Transverse colon (tissue), 4 donors: ENCODE measurements around the gene FGF10. TPM values are rescaled to one million over a fixed set of nuclear protein-coding genes. Genes with fewer than 3 reads are reported as not detected.

Source experiments
- DNase-seq: peaks from one replicate; pipeline ENCODE4 v3.0.0-alpha.2; 2019
- H3K27ac ChIP-seq, 4 donors: fragments of 200-600 bp; sonication (generic); 2 replicates each; pipeline ENCODE4 v1.5.1; 2016 to 2018; ENCODE audit warnings: inconsistent platforms in 4 of 4
- H3K27me3 ChIP-seq: fragments of 200-600 bp; sonication (generic); 2 replicates; pipeline ENCODE4 v1.5.1; 2017; ENCODE audit warnings: inconsistent platforms
- H3K36me3 ChIP-seq, 4 donors: fragments of 200-600 bp; sonication (generic); 2 replicates each; pipeline ENCODE4 v1.5.1; 2017 to 2019; ENCODE audit warnings: inconsistent platforms in 4 of 4
- H3K4me1 ChIP-seq, 4 donors: fragments of 200-600 bp; sonication (generic); 2 replicates each; pipeline ENCODE4 v1.5.1; 2017 to 2020; ENCODE audit warnings: inconsistent platforms in 4 of 4
- H3K4me3 ChIP-seq, 4 donors: fragments of 200-600 bp; sonication (generic); 1 replicate in 1 of 4; 2 replicates in 3 of 4; pipeline versions ENCODE4 v1.5.1 to v1.6.1; 2017 to 2019; ENCODE audit warnings: inconsistent platforms in 4 of 4
- H3K9me3 ChIP-seq, 2 donors: fragments of 200-600 bp; sonication (generic); 2 replicates each; pipeline ENCODE4 v1.5.1; 2017 to 2019; ENCODE audit warnings: inconsistent platforms in 2 of 2
- EP300 ChIP-seq: sonication (generic); formaldehyde crosslinking; IDR thresholded peaks from one replicate; pipeline ENCODE4 v1.6.1; 2017; ENCODE audit warnings: antibody characterized with exemption, low read depth
- POLR2A ChIP-seq: fragments of 450-650 bp; IDR thresholded peaks from one replicate; pipeline ENCODE4 v1.6.1; 2016; ENCODE audit warnings: antibody characterized with exemption, mild to moderate bottlenecking, moderate library complexity
- POLR2AphosphoS5 ChIP-seq, 3 donors: sonication (generic); formaldehyde crosslinking; IDR thresholded peaks; one replicate each; pipeline ENCODE4 v1.6.1; 2016; ENCODE audit warnings: antibody characterized with exemption in 3 of 3
- WGBS, 2 donors: methylation state at CpG; one replicate each; pipeline ENCODE4 v1.1.5; 2018; ENCODE audit warnings: low coverage in 1 of 2; 5-methylcytosine and 5-hydroxymethylcytosine counted together
- in situ Hi-C, 4 donors: fragments of 200-750 bp; cut with MboI; loops; one replicate each; pipeline versions ENCODE4 v1.15.0 to v1.15.1; 2017; ENCODE audit warnings: low sequenced_read_pairs in 3 of 4, low pct_ligation_motif_present in 1 of 4, low pct_unique_long_range_greater_than_20kb in 1 of 4
- intact Hi-C: fragments of 100-400 bp; cut with DNase I; formaldehyde crosslinking; loops from one replicate; pipeline ENCODE4 v1.15.1; 2023; ENCODE audit warnings: low total_unique reads
- total RNA-seq, 4 donors: library from RNA; depleted of rRNA; stranded (reverse); fragments of >200 nt; gene quantifications; one replicate each; pipeline ENCODE4 v1.1.0, GENCODE V29; 2016
- TF ChIP-seq, protein P1 (sequence below), 5 experiments: fragments of 200-600 bp in 3 of 5; fragments of 450-650 bp in 2 of 5; sonication (generic) in 3 of 5; IDR thresholded peaks; 1 replicate in 2 of 5; 2 replicates in 3 of 5; pipeline ENCODE4 v1.5.1; 2016 to 2017; ENCODE audit warnings: antibody characterized with exemption in 5 of 5, inconsistent platforms in 3 of 5, mild to moderate bottlenecking in 2 of 5, moderate library complexity in 1 of 5

Gene FGF10
- total RNA-seq, 4 donors from 2014 or later: 1.8 to 7.3 (median 3.6) TPM

DNA sequence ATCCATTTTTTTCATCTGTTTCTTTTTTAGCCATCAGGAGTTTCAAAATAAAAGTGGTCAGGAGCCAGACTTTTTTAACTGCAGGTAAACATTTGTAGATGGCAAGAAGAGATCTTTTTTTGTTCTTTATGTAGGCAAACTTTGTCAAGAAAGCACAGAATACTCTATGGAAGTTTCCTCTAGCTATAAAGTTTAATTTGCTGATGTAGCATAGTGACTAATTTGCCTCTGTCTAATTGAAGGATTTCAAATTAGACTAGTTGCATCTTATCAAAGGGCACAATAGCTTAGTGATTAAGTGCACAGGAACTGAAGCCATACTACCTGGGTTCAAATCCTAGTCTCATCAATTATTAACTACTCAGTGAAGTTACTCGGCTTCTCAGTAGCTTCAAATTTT is 22.0 kb downstream of the FGF10 start:
- Histone ChIP-seq H3K27me3 (no peaks in the 10 kb centered on the region), H3K36me3 (no peaks in the 10 kb centered on the region), H3K4me3 (no peak overlapping the region), H3K4me1 (no peaks in the 10 kb centered on the region), H3K27ac (no peak overlapping the region), H3K9me3 (no peaks in the 10 kb centered on the region)
- TF ChIP-seq POLR2AphosphoS5 (IDR thresholded peaks at IDR 0.05) (no peak), POLR2A (no peak), EP300 (no peak)
- TF ChIP-seq, protein P1, sequence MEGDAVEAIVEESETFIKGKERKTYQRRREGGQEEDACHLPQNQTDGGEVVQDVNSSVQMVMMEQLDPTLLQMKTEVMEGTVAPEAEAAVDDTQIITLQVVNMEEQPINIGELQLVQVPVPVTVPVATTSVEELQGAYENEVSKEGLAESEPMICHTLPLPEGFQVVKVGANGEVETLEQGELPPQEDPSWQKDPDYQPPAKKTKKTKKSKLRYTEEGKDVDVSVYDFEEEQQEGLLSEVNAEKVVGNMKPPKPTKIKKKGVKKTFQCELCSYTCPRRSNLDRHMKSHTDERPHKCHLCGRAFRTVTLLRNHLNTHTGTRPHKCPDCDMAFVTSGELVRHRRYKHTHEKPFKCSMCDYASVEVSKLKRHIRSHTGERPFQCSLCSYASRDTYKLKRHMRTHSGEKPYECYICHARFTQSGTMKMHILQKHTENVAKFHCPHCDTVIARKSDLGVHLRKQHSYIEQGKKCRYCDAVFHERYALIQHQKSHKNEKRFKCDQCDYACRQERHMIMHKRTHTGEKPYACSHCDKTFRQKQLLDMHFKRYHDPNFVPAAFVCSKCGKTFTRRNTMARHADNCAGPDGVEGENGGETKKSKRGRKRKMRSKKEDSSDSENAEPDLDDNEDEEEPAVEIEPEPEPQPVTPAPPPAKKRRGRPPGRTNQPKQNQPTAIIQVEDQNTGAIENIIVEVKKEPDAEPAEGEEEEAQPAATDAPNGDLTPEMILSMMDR (IDR thresholded peaks at IDR 0.05): no peak
- in situ Hi-C loops (no loop called here), intact Hi-C loops (no loop called here)
- DNase-seq: no peak
- WGBS, 2 donors: 50 to 66% methylated on average over 1 of the region's 1 CpG

- in situ Hi-C loops: no loop called here
- no peak overlapping the region for H3K27ac ChIP-seq
- intact Hi-C loops: no loop called here
- no peak for TF ChIP-seq POLR2AphosphoS5 (IDR thresholded peaks at IDR 0.05)
- TF ChIP-seq POLR2A: no peak
- TF ChIP-seq, protein P1 (IDR thresholded peaks at IDR 0.05): no peak
- TF ChIP-seq EP300: no peak
- H3K9me3 ChIP-seq: no peaks in the 10 kb centered on the region
- no peaks in the 10 kb centered on the region for H3K27me3 ChIP-seq
- WGBS, 2 donors: 32 to 47% methylated on average over 2 of the region's 2 CpGs
- DNase-seq: no peak
- no peaks in the 10 kb centered on the region for H3K36me3 ChIP-seq
- H3K4me3 ChIP-seq: no peak overlapping the region
- no peaks in the 10 kb centered on the region for H3K4me1 ChIP-seq
Observed at GRCh38 chr5:44365345-44365744, 23.9 kb downstream of the FGF10 start.

GRCh38 chr5:44364097-44364496 is 25.1 kb downstream of the FGF10 start:
- in situ Hi-C loops (no loop called here), intact Hi-C loops (no loop called here)
- DNase-seq: no peak
- no peak overlapping the region for H3K27ac ChIP-seq
- no peak overlapping the region for H3K4me3 ChIP-seq
- WGBS, 2 donors: 94 to 100% methylated on average over 2 of the region's 2 CpGs
- TF ChIP-seq POLR2A (no peak), EP300 (no peak), POLR2AphosphoS5 (IDR thresholded peaks at IDR 0.05) (no peak)
- TF ChIP-seq, protein P1 (IDR thresholded peaks at IDR 0.05): no peak
- no peaks in the 10 kb centered on the region for H3K4me1 ChIP-seq
- no peaks in the 10 kb centered on the region for H3K36me3 ChIP-seq
- H3K27me3 ChIP-seq: no peaks in the 10 kb centered on the region
- no peaks in the 10 kb centered on the region for H3K9me3 ChIP-seq

GRCh38 chr5:44361342-44362001 is 27.7 kb downstream of the FGF10 start:
- Histone ChIP-seq H3K4me1 (no peaks in the 10 kb centered on the region), H3K36me3 (no peaks in the 10 kb centered on the region), H3K9me3 (no peaks in the 10 kb centered on the region), H3K27ac (no peak overlapping the region), H3K4me3 (no peak overlapping the region), H3K27me3 (no peaks in the 10 kb centered on the region)
- intact Hi-C loops (no loop called here), in situ Hi-C loops (no loop called here)
- WGBS, 2 donors: 77 to 79% methylated on average over 1 of the region's 1 CpG
- no peak for DNase-seq
- TF ChIP-seq EP300: no peak
- TF ChIP-seq POLR2A: no peak
- TF ChIP-seq, protein P1 (IDR thresholded peaks at IDR 0.05): no peak
- TF ChIP-seq POLR2AphosphoS5 (IDR thresholded peaks at IDR 0.05): no peak
